NCI-H1417 (cell line): ENCODE data around the gene CDKN1C.
A peak's percentile ranks its signal among the peaks of the same experiment; 100 is the strongest.
"Not testable (repeated sequence)": the region's sequence is repeated elsewhere in the genome, so short reads cannot be mapped to it uniquely, and the experiment has no call there.

Source experiments
- DNase-seq, 3 experiments: peaks; one replicate each; lab custom pipeline; 2025; lab: John Stamatoyannopoulos, UW

CDKN1C gene

DNA sequence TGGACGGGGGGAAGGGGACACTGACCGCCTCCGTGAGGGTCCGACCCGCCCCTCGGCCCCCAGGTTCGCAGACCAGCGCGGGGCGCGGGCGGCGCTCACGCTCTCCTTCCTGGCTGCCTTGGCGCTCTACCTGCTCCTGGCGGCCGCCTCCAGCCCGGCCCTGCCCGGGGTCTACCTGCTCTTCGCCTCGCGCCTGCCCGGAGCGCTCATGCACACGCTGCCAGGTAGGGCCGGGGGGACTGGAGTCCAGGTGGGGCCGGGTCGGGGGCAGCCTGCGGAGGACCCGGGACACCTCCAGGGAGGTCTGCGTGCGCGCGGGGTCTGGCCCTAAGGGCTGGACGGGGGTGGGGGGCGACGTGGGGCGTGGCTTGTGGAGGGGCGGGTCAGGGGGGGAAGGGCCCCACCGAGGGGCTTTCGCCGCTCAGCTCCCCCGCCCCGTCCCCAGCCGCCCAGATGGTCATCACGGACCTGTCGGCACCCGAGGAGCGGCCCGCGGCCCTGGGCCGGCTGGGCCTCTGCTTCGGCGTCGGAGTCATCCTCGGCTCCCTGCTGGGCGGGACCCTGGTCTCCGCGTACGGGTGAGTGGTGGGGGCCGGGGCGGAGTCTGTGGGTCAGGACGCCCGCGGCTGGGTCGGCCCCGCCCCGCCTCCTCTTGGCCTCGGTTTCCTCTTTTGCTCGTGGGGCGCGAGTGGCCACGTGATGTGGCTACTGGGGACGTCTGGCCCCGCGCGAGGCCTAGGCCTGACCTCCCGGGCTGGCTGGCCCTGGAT lies 23.7 kb upstream of the CDKN1C start:
- no peak for DNase-seq

DNA sequence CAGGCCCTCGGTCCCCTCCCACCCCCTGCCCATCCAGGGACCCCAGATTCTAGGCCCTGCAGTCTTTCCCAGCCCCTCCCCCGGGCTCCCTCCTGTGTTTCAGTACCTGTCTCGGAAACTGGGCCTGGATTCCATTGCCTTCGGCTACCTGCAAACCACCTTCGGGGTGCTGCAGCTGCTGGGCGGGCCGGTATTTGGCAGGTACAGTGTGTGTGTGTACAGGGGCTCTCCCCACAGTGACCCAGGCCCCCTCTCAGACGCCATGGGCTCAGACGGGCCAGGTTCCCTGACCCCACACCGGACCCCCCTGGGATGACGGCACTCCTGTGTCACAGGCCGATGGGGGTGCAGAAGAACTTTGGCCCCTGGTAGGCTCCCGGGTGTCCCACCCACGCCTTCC lies 22.6 kb upstream of the CDKN1C start:
- no peak for DNase-seq

DNA sequence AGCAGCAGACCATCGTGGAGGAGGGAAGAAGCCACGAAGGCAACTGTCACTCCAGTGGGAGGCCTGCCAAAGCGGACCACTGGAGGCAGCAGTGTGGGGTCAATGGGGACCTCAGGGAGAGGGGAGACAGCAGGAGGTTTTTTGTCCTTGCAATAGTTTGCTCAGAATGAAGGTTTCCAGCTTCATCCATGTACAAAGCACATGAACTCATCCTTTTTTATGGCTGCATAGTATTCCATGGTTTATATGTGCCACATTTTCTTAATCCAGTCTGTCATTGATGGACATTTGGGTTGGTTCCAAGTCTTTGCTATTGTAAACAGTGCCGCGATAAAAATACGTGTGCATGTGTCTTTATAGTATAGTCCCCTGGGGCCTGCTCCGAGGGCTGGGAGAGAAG lies 19.7 kb upstream of the CDKN1C start:
- not testable (repeated sequence) for DNase-seq

DNA sequence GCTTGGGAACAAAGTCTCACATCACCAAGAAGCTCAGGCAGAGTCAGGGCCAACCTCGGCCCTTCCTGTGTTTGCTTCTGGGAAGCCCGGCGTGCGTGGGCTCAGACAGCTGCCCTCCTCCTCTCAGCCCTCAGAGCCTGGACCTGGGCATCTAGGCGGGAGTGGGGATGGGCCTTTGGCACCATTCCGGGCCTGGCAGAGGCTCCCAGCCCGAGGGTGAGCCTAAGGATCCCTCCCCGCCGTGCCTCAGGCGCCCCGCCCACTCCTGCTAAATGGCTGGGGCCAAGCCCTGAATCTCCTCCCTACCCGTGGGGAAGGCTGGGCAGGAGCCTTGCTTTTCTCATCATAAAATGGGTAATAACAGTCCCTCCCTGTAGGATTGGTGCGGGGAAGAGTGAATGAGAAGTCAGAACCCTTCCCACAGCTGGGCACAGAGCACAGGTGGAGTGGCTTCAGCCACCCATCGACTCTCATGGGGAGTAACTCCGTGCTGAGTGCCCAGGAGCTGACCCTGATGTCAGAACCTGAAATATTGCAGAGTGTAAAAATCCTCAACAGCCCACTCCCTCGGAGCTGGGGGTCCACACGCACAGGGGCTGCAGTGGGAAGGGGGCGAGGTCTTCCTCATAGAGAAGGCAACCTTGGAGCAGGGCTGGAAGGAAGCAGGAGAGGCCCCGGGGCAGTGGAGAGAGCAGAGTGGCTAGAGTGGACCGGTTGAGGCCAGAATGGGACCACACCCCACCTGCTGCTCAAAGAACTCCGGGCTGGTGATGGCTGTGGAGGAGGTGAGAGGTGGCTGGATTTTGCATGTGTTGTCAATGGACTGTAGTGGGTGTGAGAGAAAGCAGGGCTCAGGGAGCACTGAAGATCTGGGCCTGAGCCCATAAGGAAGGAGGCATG lies 18.8 kb upstream of the CDKN1C start:
- DNase-seq, result no peak

DNA sequence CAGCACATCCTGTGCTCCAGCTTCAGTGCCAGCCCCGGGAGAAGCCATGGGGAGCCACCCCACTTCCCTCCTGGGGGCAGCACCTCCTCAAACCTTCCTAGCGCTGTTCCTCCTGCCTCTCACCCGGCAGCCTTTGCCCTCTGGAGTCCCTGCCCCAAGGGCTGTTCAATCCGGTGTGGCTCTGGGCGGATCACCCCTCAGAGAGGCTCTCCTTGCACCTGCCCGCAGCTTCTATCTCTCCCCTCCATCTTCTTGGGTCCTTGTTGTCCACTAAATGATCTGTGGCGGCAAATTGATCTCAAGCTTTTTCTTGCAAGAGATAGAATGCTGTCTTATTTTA lies 18.1 kb upstream of the CDKN1C start:
- no peak for DNase-seq

DNA sequence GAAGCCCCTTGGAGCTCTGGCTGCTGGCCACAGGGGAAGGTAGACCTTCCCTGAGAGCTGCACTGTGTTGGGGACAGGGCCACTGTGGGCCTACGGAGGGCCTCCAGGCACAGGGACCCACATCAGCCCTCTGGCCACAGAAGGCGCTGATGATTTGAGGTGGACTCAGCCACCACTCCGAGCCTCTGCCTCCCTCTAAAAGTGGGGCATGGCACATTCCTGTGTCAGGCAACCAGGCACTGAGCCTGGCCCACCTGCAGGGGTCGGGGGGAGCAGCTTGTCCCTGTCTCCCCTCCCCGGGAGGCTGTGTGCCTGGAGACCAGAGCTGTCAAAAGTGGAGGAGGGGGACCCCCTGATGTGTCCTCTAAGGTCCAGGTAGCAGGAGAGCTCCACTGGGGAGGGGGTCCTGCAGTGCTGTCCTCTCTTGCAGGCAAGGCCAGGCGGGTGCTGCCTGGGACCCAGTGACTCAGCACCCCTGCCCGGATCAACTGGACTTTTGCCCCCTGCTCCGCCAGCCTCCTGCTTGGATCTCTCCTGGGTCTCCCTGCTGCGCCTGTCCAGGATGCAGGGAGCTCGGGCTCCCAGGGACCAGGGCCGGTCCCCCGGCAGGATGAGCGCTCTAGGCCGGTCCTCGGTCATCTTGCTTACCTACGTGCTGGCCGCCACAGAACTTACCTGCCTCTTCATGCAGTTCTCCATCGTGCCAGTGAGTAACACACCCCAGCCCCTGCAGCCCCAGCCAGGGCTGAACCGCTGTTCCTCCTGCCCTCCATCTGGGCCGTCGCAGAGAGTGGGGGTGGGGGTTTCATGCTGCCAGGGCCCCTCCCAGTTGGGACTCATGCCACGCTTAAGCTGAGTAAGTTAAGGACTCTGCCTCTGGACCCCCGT lies 17.5 kb upstream of the CDKN1C start:
- DNase-seq, result peak in 1 of 3 experiments; percentile 20

DNA sequence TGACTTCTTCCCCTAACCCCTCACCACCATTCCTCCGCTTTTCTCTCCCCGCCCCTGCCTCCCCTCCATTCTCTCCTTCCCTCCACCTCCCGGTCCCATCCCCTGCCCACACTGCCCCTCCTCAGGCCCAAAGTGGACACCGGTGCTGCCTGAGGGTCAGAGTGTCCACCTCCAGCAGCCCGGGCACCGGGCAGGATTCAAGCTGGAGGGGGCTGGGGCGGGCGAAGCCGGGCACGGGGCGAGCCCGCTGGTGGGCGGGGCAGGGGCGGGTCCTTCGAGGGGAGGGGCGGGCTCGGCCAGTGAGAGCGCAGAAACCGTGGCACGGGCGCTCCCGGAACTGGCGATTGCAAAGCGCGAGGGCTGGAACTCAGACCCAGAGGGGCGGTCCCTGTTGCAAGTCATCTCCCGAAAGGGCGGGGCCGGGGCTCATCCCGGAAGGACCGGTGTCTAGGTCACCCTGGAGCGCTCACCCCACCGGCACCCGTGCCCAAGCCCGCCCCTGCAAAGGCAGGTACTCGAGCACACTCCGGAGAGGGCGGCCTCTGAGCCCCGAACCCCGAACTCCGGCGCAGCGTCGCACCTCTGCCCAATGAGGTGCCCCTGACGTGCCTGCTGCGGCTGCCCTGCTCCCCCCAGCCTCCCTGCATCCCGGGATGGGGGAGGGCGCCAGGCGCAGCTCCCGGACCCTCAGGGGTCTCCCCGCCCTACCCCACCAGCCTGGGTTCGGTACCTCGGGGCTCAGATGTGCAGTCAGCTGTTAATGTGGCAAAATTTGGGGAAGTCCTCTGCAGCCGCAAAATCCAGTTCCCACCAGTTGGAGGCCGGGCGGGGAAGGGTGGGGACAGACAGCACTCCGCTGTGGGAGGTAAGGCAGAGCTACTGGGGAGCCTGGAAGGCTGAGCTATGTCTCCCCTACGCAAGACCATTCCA lies 16.5 kb upstream of the CDKN1C start:
- peak; percentile 38 to 89 (median 79) for DNase-seq

DNA sequence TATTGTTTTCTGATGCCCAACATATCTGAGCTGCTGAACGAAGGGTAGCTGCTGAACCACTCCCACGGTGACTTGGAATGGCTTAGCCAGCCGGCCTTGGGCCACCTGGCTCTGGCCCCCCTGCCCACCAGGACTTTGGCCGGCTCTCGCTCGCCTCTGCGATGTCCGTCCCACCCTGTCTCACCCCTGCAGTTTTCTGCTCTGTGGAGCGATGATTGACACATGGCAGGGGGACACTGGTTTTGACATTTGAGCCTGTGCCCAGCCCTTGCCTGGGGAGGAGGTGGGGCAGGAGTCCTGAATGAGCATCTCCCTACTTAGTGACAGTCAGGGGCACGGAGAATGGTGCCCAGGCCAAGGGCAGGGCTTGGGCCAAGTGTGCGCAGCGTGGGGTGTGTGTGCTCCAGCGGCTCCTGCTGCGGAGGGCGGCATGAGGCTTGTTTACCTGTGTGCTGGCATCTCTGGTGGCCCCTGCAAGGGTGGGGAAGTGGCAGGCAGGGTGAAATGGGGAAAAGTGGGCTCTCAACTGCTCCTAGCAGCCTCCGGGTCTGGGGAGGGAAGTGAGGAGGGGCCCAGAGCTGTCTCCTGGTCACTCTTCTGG lies 15.7 kb upstream of the CDKN1C start:
- no peak for DNase-seq

DNA sequence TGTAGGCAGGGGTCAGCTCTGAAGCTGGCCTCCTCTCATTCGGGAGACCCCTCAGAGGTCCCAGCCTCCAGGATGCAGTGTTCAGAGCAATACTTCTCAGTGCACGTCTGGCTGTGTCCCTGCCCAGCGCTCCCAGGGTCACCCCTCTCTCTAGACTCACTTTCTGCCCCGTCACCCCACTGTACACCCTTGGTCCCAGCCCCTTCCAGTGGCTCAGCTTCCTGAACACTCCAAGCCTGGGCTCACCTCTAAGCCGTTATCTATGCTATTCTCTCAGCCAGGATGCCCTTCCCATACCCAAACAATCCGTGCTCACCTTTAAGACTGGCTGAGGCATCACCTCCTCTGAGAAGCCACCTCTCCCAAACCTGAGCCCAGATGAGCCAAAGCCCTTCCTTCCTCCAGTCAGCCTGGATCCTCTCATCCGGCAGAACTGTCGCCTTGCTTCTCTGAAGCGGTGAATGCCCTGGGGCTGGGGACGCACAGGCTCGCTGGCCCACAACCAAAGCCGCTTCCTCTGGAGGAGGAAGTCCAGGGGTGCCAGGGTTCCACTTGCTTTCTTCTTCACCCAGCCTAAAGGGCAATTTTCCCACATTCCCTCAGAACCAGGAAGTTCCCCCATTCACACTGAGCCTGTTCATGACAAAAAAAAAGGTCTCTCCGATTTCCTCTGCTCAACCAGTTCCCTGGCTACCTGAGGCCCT lies 13.7 kb upstream of the CDKN1C start:
- DNase-seq, result no peak

DNA sequence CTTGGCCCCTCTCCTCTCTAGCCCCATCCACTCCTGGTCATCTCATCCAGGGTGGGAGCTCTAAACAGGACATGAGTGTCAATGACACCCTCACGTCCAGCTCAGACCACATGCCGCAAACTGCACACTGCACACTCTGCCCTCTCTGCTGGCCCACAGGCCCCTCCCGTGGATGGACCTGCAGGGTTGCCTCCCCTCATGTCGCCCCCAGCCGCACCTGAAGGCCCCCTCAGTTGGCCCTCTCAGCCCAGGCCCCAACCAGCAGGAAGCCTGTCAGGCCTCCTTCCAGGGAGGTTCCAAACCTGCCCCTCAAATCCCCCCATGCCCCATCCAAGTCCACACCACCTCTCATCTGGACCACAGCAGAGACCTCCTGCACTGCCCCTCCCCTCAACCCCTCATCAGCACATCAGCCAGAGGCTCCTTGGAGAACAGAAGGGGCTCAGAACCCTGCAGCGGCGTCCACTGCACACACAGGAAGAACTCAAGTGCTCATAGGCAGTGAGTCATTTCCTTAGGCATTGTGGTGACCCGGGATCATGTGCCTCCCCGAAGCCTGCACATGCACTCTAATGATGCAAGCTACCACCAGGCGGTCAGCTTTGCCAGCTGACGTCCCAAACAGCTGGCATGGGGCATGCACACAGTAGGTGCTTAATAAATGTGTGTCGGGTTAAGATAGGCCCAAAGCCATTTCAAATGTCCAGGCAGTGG lies 12.9 kb upstream of the CDKN1C start:
- DNase-seq, result peak in 1 of 3 experiments; percentile 4

DNA sequence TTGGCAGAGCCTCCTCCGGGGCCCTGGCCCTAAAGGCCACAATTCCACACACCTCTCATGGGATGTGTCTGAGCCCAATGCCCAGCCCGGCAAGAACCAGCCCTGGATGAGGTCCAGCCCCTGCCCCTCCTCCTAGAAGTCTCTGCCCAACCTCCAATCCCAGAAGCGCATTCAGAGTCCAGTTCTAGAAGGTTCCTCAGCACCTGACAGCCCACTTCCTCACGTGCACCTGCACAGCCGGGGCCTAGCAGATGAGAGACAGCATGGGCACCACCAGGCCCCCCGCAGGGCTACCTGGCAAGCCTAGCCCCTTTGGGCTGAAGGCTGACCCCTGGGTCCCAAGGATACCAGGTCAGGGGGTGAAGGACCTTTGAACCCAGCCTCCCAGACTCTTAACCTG lies 11.5 kb upstream of the CDKN1C start:
- DNase-seq, result no peak

DNA sequence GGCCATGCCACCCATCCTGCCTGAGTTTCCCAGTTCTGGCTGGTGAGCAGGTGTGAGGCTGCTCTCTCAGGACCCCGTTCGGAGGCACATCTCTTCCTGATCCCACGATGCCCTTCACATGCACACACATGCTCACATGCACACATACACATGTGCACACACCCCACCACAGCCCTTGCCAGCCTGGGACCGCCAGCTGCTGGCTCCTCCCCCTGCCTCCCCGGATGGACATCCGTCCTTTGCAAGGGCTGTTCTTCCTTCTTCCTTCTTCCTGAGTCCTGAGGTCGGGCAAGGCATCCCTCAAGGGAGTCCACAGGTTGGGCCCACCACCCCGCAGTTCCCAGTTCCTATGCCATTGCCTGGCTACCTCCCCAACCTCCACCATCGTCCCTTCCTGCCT lies 10.5 kb upstream of the CDKN1C start:
- DNase-seq, result no peak

DNA sequence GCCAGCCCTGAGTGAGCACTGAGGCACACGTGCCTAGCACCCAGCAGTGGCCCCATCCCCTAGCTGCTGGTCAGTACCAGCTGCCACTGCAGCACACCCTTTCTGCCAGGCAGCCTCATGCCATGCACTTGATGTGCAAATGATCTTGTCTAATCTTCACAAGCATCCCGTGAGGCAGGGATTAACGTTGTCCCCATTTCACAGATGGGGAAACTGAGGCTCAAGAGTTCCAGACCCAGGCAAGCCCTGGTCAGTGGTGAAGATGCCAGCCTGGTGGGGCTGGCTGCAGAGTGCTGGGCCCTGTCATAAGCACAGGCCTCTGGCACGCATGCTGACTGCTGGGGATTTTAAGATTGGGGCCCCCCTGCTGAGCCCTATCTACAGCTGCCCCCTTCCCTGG lies 8.4 kb upstream of the CDKN1C start:
- no peak for DNase-seq

DNA sequence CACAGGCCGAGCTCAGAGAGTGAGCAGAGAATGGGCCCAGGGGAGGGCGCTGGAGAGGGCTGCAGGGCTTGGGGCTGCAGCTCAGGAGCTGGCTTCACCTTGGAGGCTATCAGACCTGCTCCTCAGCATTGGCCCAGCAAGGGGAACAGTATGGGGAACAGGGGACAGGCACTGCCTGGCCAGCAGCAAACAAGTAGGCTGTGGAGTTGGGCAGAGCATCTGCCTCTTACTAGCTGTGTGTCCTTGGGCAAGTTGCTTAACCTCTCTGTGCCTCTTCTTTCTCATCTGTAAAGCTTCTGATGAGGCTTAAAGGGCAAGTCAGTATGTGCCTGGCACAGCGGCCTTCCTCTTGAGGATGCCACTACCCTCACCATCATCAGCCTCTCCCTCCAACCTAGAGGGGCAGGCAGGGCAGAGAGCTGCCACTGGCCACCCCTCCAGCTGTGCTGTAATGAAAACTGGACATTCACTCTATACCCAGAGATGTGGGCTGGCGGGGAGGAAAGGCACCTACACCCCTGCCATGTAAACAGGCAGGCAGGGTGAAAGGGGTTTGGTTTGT lies 7.5 kb upstream of the CDKN1C start:
- DNase-seq, result no peak

DNA sequence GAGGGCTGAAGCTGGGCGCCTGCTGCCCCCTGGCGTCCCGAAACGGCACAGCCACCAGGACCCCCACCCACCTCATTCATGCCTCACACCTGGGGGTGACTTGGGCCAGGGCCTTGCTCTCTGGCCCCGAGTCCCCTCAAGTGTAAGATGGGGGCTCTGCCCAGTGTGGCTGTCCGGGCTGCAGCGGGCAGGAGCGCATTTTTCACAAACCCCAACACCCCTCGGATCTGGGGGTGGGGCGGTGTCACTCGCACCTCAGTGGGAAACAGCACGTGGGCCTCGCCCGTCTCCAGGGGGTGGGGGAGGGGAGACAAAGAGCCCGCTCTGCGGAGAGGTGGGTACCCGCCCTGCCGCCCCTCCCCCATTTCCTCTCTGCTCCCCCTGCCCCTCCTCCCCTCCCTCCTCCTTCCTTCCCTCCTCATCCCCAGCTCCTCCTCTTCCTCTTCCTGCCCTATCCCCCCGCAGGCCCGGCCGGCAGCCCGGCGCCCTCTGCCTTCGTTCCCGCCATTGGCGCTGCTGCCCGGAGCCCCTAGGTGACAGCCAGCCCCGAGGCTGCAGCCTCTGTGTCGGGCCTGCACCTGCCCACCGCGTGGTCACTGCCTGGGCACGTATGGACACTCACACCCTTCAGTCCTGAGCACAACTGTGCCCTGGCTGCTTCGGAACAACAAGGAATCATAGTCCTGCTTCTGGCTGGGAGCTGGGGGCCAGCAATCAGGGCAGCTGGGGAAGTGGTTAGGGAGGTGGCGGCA lies 6.8 kb upstream of the CDKN1C start:
- DNase-seq, result peak in 2 of 3 experiments; percentile 88 to 90

DNA sequence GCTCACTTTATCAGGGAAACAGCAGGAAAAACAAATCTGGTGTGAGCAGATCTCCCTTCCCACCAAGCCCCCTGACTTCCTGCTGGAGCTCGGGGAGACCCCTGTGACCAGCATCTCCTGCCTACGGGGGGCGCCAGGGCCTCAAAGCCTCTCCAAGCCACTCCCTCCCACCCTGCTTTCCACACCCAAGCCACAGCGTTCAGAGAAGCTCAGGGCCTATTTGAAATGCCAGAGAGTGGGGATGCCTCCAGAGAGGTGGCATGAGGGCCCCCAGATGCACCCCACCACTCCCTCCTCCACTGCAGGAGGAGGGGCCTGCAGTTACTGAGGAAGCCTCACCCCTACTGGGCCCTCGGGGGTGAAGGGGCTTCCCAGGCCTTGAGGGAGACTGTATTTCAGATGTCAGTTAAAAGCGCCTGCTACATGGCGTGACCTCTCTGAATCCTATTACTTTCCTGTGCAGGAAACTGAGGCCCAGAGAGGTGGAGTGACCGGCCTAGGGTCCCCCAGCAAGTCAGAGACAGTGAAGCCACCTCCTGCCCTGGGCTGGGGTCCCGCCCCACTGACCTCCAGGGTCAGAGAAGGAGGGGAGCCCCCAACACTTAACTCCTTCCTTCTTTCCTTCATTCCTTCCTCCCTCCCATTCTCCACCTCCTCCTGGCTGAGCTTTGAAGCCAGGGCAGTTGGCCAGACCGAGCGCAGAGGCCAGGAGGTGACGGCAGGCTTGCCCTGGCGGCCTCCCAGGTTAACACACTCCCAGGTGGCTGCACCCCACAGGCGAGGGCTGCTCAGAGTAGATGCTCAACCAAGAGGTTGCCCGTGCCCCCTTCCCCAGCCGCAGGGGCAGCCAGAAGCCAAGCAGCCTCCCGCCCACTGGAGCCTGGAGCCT lies 6.0 kb upstream of the CDKN1C start:
- peak in 2 of 3 experiments; percentile 19 to 30 for DNase-seq
